MCF 10A (cell line): ENCODE measurements around the gene WSCD1. TPM values are rescaled to one million over a fixed set of nuclear protein-coding genes. Genes with fewer than 3 reads are reported as not detected.

ENCODE experiments used
- BruUV-seq: library from RNA; stranded (reverse); fragments of 400-500 nt; replicated peaks from 2 replicates; lab custom pipeline; 2021; lab: Mats Ljungman, UMichigan
- CTCF ChIA-PET: fragments of 300-600 bp; sonication (Branson Sonifier 250); formaldehyde crosslinking; extraction: SDS; loops from one replicate; lab custom pipeline; 2021; ENCODE audit warnings: antibody characterized with exemption, inconsistent platforms; lab: Yijun Ruan, JAX
- POLR2A ChIA-PET: fragments of 300-600, 350-650 bp; sonication (Branson Sonifier 250); formaldehyde crosslinking; extraction: SDS; loops from one replicate; lab custom pipeline; 2020; ENCODE audit warnings: antibody characterized with exemption, inconsistent platforms; lab: Yijun Ruan, JAX
- DNase-seq: peaks from one replicate; pipeline ENCODE4 v3.0.0-alpha.2; 2018; ENCODE audit not compliant: unreplicated experiment
- H3K27ac Mint-ChIP-seq: one replicate; pipeline ENCODE4 v1.8.0; 2022; ENCODE audit warnings: mild to moderate bottlenecking, low read depth, mixed read lengths; ENCODE audit not compliant: unreplicated experiment
- H3K27me3 Mint-ChIP-seq: one replicate; pipeline ENCODE4 v1.8.0; 2022; ENCODE audit warnings: mixed read lengths; ENCODE audit not compliant: insufficient read depth, unreplicated experiment
- H3K36me3 Mint-ChIP-seq: one replicate; pipeline ENCODE4 v1.8.0; 2022; ENCODE audit warnings: mild to moderate bottlenecking, moderate library complexity, mixed read lengths; ENCODE audit not compliant: insufficient read depth, unreplicated experiment
- H3K4me1 Mint-ChIP-seq: one replicate; pipeline ENCODE4 v1.8.0; 2022; ENCODE audit warnings: mixed read lengths; ENCODE audit not compliant: insufficient read depth, unreplicated experiment
- H3K4me3 Mint-ChIP-seq: one replicate; pipeline ENCODE4 v1.8.0; 2022; ENCODE audit warnings: mild to moderate bottlenecking, moderate library complexity, mixed read lengths; ENCODE audit not compliant: unreplicated experiment
- H3K9me3 Mint-ChIP-seq: one replicate; pipeline ENCODE4 v1.8.0; 2022; ENCODE audit warnings: mixed read lengths; ENCODE audit not compliant: unreplicated experiment
- intact Hi-C: fragments of 100-400 bp; cut with micrococcal nuclease; formaldehyde crosslinking; loops from 2 replicates; pipeline ENCODE4 v1.14.1; 2022
- total RNA-seq: library from RNA; stranded (reverse); gene quantifications from 2 replicates; pipeline ENCODE4 v1.2.3, GENCODE V29; 2022
- TF ChIP-seq, protein P1 (sequence below): fragments of 200-600 bp; IDR thresholded peaks from one replicate; pipeline ENCODE4 v1.8.0; 2022; ENCODE audit warnings: antibody characterized with exemption, mild to moderate bottlenecking; ENCODE audit not compliant: unreplicated experiment

The WSCD1 gene
- total RNA-seq, 1 experiment from 2014 or later = not detected

DNA sequence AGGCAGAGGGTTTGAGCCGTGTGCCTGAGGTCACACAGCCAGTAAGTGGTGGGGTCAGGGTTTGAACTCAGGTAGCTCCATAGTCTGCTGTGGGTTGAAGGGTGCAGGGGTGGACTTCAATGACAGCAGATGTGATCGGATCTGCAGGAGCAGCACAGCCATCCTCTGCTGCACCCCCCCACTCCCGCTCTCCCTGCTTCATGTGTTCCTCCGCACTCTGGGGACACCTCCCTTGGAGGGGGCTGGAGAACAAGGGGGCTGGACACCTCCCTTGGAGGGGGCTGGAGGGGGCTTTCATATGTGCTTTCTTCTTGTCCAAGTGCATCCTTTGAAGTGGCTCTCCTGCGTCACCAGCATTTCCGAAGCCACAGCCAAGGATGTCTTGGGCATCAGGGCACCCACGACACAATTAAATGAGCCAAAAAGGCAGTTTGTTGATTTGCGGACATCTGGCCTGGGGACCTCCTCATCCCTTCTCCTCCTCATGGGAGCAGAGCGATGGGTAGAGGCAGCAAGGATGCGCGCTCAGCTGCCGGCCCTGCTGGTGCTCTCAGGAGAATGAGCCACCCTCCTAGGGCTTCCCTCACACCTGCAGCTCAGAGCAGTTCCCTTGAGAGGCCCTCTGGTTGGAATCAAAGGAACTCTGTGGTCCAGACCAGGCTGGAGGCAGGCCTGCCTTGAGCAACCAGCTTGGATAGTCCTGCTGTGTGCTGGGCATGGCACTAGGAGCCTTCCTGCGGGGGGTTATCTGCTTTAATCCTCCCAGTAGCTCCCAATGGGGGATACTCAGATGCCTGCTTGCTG lies 26.2 kb downstream of the WSCD1 start:
- no peak overlapping the region for H3K4me3 Mint-ChIP-seq
- H3K27ac Mint-ChIP-seq = no peak overlapping the region
- peaks cover 5% of the 10 kb centered on the region for H3K36me3 Mint-ChIP-seq
- H3K9me3 Mint-ChIP-seq = no peaks in the 10 kb centered on the region
- no peaks in the 10 kb centered on the region for H3K4me1 Mint-ChIP-seq
- H3K27me3 Mint-ChIP-seq = peaks cover 89% of the 10 kb centered on the region
- ChIA-PET POLR2A (no interaction called here), CTCF (no interaction called here)
- BruUV-seq = no TSS peak
- intact Hi-C loops = no loop called here
- TF ChIP-seq, protein P1, sequence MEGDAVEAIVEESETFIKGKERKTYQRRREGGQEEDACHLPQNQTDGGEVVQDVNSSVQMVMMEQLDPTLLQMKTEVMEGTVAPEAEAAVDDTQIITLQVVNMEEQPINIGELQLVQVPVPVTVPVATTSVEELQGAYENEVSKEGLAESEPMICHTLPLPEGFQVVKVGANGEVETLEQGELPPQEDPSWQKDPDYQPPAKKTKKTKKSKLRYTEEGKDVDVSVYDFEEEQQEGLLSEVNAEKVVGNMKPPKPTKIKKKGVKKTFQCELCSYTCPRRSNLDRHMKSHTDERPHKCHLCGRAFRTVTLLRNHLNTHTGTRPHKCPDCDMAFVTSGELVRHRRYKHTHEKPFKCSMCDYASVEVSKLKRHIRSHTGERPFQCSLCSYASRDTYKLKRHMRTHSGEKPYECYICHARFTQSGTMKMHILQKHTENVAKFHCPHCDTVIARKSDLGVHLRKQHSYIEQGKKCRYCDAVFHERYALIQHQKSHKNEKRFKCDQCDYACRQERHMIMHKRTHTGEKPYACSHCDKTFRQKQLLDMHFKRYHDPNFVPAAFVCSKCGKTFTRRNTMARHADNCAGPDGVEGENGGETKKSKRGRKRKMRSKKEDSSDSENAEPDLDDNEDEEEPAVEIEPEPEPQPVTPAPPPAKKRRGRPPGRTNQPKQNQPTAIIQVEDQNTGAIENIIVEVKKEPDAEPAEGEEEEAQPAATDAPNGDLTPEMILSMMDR = no peak
- DNase-seq = no peak

DNA sequence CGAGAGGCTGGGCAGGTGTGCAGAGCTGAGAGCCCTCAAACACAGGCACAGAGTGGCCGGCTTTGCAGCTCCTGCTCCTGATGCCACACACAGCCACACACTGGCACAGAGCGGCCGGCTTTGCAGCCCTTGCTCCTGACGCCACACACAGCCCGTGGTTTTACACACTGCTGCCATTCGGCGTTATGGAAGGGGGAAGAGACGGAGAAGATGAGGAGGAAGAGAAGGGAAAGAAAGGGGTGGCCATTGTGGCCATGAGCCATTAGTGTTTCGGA lies 26.8 kb downstream of the WSCD1 start:
- ChIA-PET CTCF (no interaction called here), POLR2A (no interaction called here)
- Mint-ChIP-seq H3K4me1 (no peaks in the 10 kb centered on the region), H3K27ac (no peak overlapping the region), H3K36me3 (peaks cover 5% of the 10 kb centered on the region), H3K27me3 (peaks cover 90% of the 10 kb centered on the region), H3K9me3 (no peaks in the 10 kb centered on the region), H3K4me3 (no peak overlapping the region)
- intact Hi-C loops = no loop called here
- TF ChIP-seq, protein P1 = no peak
- BruUV-seq = no TSS peak
- DNase-seq = no peak

DNA sequence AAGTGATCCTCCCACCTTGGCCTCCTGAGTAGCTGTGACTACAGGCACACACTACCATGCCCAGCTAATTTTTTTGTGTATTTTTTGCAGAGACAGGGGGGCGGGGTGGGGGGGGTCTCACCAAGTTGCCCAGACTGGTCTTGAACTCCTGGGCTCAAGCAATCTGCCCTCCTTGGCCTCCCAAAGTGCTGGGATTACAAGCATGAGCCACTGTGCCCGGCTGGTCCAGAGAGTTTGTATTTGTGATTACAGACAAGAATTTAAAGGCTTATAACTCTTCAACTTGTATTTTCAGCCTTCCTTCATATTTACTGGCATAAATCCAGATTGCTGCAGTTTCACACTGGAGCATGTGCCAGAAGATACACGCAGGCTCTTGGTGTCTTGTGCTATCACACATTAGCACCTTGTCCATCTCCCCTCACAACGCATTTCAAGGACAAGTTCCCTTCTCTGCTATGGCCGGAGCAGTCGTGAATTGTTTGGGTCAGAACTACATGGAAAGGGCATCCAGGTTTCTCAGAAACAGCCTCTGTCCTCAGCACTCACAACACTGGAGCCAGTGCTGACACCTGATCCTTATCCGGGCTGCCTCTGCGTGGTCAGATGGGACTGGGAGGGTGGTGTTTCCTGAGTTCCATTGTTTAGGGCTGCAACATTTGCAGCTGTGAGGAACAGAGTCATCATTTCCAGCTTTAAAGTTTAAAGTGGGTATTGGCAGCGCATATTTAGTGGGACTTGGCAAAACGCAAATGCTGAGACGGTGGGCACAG lies 28.1 kb downstream of the WSCD1 start:
- H3K36me3 Mint-ChIP-seq = peaks cover 5% of the 10 kb centered on the region
- no peaks in the 10 kb centered on the region for H3K9me3 Mint-ChIP-seq
- DNase-seq = no peak
- BruUV-seq = no TSS peak
- ChIA-PET CTCF (no interaction called here), POLR2A (no interaction called here)
- TF ChIP-seq, protein P1 = no peak
- H3K27ac Mint-ChIP-seq = no peak overlapping the region
- intact Hi-C loops = no loop called here
- no peak overlapping the region for H3K4me3 Mint-ChIP-seq
- H3K4me1 Mint-ChIP-seq = no peaks in the 10 kb centered on the region
- H3K27me3 Mint-ChIP-seq = peaks cover 96% of the 10 kb centered on the region

DNA sequence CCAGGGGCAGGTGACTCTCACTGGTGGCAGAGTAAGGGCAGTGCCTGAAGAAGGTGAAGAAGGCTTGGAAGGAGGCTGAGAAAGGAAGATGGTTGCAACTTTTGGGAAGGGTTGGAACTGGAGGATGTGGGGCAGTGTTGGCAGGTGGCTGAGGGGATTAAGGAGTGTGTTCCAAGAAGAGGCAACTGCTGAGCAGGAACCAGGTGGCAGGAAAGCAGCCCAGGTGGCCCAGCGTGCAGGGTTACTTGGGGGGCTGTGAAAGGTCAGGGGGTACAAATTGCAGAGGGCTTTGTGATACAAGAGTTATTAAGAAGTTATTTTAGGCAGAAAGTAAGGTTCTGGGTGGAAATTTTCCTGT lies 28.6 kb downstream of the WSCD1 start:
- DNase-seq = no peak

More for the DNA sequence above, 28.6 kb downstream of the WSCD1 start:
- H3K9me3 Mint-ChIP-seq = no peaks in the 10 kb centered on the region
- H3K4me3 Mint-ChIP-seq = no peak overlapping the region
- H3K36me3 Mint-ChIP-seq = peaks cover 5% of the 10 kb centered on the region
- H3K27me3 Mint-ChIP-seq = peaks cover 96% of the 10 kb centered on the region
- no peak overlapping the region for H3K27ac Mint-ChIP-seq
- no TSS peak for BruUV-seq
- no peaks in the 10 kb centered on the region for H3K4me1 Mint-ChIP-seq
- POLR2A ChIA-PET = no interaction called here
- CTCF ChIA-PET = no interaction called here
- TF ChIP-seq, protein P1 = no peak
- intact Hi-C loops = no loop called here
